Measurements from ENCODE around the gene ZNF524. TPM values are rescaled to one million over a fixed set of nuclear protein-coding genes. Genes with fewer than 3 reads are reported as not detected.

ZNF524 gene
- total and polyA plus RNA-seq, 2 experiments from 2014 or later: 17.8 to 18.2 TPM

DNA sequence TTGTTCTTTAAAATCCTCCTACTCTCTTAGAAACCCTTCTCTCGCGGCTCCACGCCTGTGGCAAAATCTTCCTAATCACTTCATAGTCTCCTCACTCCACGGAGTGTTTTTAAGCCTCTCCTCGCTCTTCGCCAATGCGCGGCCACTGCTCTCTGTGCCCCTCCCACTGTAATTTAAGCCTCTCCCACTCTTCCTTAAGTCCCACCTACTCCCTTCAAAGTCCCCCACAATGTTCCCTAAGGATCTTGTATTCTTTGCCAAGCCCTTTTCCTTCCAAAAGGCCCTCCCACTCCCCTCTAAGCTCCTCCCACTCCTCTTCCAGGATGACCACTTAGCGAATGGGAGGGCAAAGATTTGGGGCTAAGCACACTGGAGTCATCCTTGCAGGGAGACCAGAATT is 2.1 kb upstream of the ZNF524 start:
- Histone ChIP-seq H3K9ac (no peak overlapping the region), H3K4me2 (ENCODE audit: unreplicated experiment) (no peak overlapping the region), H3K27me3 (replicated peaks; ENCODE audit: insufficient read depth) (no peaks in the 10 kb centered on the region), H3K9me3 (ENCODE audit: low read depth) (no peaks in the 10 kb centered on the region), H3K27ac (no peak overlapping the region), H3F3A (ENCODE audit: insufficient read depth) (0 out of 2 replicates have a peak, but pooled peaks cover 9% of the 10 kb centered on the region), H3K4me3 (no peak overlapping the region), H3K9me2 (ENCODE audit: insufficient read depth) (no peaks in the 10 kb centered on the region), H4K20me1 (ENCODE audit: insufficient read depth) (no peaks in the 10 kb centered on the region), H3K79me2 (ENCODE audit: insufficient read depth) (peaks cover 15% of the 10 kb centered on the region), H3K36me3 (ENCODE audit: low read depth) (no peaks in the 10 kb centered on the region), H3K4me1 (ENCODE audit: insufficient read depth) (0 out of 2 replicates have a peak, but pooled peaks cover 4% of the 10 kb centered on the region), H2AFZ (no peak overlapping the region)
- WGBS, 2 experiments (ENCODE audit: low coverage in 1 of 2, low lambda C conversion rate in 2 of 2, missing lambda C conversion rate in 2 of 2): 67 to 77% methylated on average over 9 of the region's 9 CpGs
- TF ChIP-seq EZH2phosphoT487 (IDR thresholded peaks at IDR 0.05; ENCODE audit: insufficient read depth, low read depth) (no peak), EZH2 (IDR thresholded peaks at IDR 0.05; ENCODE audit: insufficient read depth, poor library complexity, severe bottlenecking) (no peak)
- DNase-seq: no peak
- in situ Hi-C loops (cut with MboI): no loop called here

DNA sequence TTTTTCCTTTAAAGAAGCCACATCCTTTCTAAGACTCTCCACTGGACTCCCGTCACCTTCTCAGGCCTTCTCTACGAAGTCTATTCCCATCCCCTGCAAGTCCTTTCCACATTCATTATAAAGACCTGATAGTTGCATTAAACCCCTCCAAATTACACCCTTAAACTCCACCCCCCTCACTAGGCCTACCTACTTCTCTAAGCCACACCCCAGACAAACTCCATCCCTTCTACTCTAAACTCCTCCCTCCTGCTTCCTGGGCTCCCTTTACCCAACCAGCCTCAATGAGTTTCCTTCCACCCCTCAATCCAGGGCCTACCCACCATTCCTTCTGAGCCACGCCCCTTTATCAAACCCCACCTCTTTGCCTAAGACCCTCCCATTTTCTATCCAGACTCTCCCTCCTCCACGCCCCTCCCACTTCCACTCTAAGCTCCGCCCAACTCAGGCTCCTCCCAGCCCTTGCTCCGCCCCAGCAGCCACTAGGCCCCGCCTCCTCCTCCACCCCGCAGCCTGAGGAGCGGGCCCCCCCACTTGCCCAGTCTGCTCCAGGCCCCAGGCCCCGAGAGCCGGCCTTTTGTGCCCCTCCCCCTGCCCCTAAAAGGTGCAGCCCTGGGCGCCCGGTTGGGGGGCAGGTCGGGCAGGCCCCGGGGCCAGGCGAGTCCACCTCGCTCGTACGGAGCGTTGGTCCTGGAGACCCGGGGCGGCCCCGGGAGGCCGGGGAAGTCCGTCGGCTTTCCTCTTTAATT is 1.2 kb upstream of the ZNF524 start:
- Histone ChIP-seq H3K9ac (peak overlapping the region; percentile 91), H3K36me3 (ENCODE audit: low read depth) (no peaks in the 10 kb centered on the region), H3K27me3 (replicated peaks; ENCODE audit: insufficient read depth) (no peaks in the 10 kb centered on the region), H3K27ac (peak overlapping the region; percentile 84), H3K79me2 (ENCODE audit: insufficient read depth) (peaks cover 15% of the 10 kb centered on the region), H2AFZ (peak overlapping the region; percentile 89), H3K4me1 (ENCODE audit: insufficient read depth) (0 out of 2 replicates have a peak, but pooled peaks cover 4% of the 10 kb centered on the region), H3K9me3 (ENCODE audit: low read depth) (no peaks in the 10 kb centered on the region), H3F3A (ENCODE audit: insufficient read depth) (peaks cover 11% of the 10 kb centered on the region; the same call in 1 of the 2 replicates), H4K20me1 (ENCODE audit: insufficient read depth) (no peaks in the 10 kb centered on the region), H3K4me2 (ENCODE audit: unreplicated experiment) (peak overlapping the region; percentile 45), H3K4me3 (peak overlapping the region; percentile 86), H3K9me2 (ENCODE audit: insufficient read depth) (no peaks in the 10 kb centered on the region)
- peak; percentile 95 for DNase-seq
- in situ Hi-C loops (cut with MboI): no loop called here
- TF ChIP-seq EZH2phosphoT487 (IDR thresholded peaks at IDR 0.05; ENCODE audit: insufficient read depth, low read depth) (no peak), EZH2 (IDR thresholded peaks at IDR 0.05; ENCODE audit: insufficient read depth, poor library complexity, severe bottlenecking) (no peak)
- 7 to 26% methylated on average over 6 to 26 of the region's 26 CpGs for WGBS, 2 experiments (ENCODE audit: low coverage in 1 of 2, low lambda C conversion rate in 2 of 2, missing lambda C conversion rate in 2 of 2)

DNA sequence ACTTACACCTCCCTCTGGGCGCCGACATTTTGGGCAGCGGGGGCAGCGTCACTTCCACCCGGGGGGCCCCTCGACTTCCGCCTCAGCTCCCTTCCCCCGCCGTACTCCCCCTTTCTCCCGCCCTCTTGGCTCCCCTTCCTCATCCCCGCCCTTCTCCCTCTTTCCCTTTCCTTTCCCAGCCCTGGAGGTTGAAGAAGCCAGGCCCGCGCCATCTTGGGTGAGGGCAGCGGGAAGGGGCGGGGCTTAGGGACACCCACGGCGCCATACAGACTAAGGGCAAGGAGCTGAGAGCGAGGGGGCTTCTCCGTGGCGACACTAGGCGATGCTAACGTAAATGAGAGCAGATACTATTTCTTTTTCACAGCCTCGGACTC is 633 bp upstream of the ZNF524 start, which contains the start of gene FIZ1:
Gene FIZ1 (minus strand): TSS at position 50 of the 374 bp plus-strand sequence. CDS start 1,652 bp downstream, outside the sequence.
- Histone ChIP-seq H3K36me3 (ENCODE audit: low read depth) (no peaks in the 10 kb centered on the region), H3K4me2 (ENCODE audit: unreplicated experiment) (peak within 1 kb of the TSS; percentile 79), H3K79me2 (ENCODE audit: insufficient read depth) (peaks cover 15% of the 10 kb centered on the region), H3K9ac (peak within 1 kb of the TSS; percentile 91), H3K4me3 (peak within 1 kb of the TSS; percentile 86), H3K9me2 (ENCODE audit: insufficient read depth) (no peaks in the 10 kb centered on the region), H3K4me1 (ENCODE audit: insufficient read depth) (peaks cover 6% of the 10 kb centered on the region; the same call in 1 of the 2 replicates), H2AFZ (peak within 1 kb of the TSS; percentile 89), H3F3A (ENCODE audit: insufficient read depth) (peaks cover 16% of the 10 kb centered on the region), H3K27ac (peak within 1 kb of the TSS; percentile 84), H3K9me3 (ENCODE audit: low read depth) (no peaks in the 10 kb centered on the region), H4K20me1 (ENCODE audit: insufficient read depth) (no peaks in the 10 kb centered on the region), H3K27me3 (replicated peaks; ENCODE audit: insufficient read depth) (no peaks in the 10 kb centered on the region)
- peak; percentile 99 for DNase-seq
- no peak for TF ChIP-seq EZH2 (IDR thresholded peaks at IDR 0.05; ENCODE audit: insufficient read depth, poor library complexity, severe bottlenecking)
- no peak for TF ChIP-seq EZH2phosphoT487 (IDR thresholded peaks at IDR 0.05; ENCODE audit: insufficient read depth, low read depth)
- WGBS, 2 experiments (ENCODE audit: low coverage in 1 of 2, low lambda C conversion rate in 2 of 2, missing lambda C conversion rate in 2 of 2): 1 to 2% methylated on average over 12 to 23 of the region's 23 CpGs
- in situ Hi-C loops (cut with MboI): no loop called here

DNA sequence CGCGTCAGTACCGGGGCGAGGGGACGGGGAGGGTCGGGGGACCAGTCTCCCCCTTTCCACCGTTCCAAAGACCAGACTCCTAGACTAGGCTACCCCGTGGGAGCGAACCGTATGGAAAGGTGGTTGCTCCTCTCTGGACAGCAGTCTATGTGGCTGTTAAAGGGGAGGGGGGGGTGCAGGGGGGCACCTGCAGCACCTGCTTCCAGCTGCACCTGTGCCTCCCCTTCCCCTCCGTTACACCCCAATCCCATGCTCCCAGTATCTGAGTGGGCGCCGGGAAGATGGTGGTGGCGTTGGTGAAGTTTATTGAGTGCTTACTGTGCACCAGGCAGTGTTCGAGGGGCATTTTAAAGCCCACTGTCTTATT is 557 bp downstream of the ZNF524 start:
- H3K36me3 ChIP-seq (ENCODE audit: low read depth): no peaks in the 10 kb centered on the region
- peak overlapping the region; percentile 86 for H3K4me3 ChIP-seq
- H2AFZ ChIP-seq: peak overlapping the region; percentile 70
- H3K4me1 ChIP-seq (ENCODE audit: insufficient read depth): peaks cover 10% of the 10 kb centered on the region
- WGBS, 2 experiments (ENCODE audit: low coverage in 1 of 2, low lambda C conversion rate in 2 of 2, missing lambda C conversion rate in 2 of 2): 7 to 8% methylated on average over 13 to 15 of the region's 15 CpGs
- in situ Hi-C loops (cut with MboI): no loop called here
- H3K9ac ChIP-seq: peak overlapping the region; percentile 91
- 0 out of 2 replicates have a peak overlapping the region, but pooled peaks have one; percentile 84 for H3K27ac ChIP-seq
- H3K79me2 ChIP-seq (ENCODE audit: insufficient read depth): peaks cover 15% of the 10 kb centered on the region
- no peaks in the 10 kb centered on the region for H3K27me3 ChIP-seq (replicated peaks; ENCODE audit: insufficient read depth)
- H3F3A ChIP-seq (ENCODE audit: insufficient read depth): peaks cover 21% of the 10 kb centered on the region
- no peaks in the 10 kb centered on the region for H3K9me3 ChIP-seq (ENCODE audit: low read depth)
- H3K9me2 ChIP-seq (ENCODE audit: insufficient read depth): no peaks in the 10 kb centered on the region
- no peak for DNase-seq
- peak overlapping the region; percentile 79 for H3K4me2 ChIP-seq (ENCODE audit: unreplicated experiment)
- H4K20me1 ChIP-seq (ENCODE audit: insufficient read depth): no peaks in the 10 kb centered on the region
- TF ChIP-seq EZH2 (IDR thresholded peaks at IDR 0.05; ENCODE audit: insufficient read depth, poor library complexity, severe bottlenecking) (no peak), EZH2phosphoT487 (IDR thresholded peaks at IDR 0.05; ENCODE audit: insufficient read depth, low read depth) (no peak)

Data from GM23248 (cell line).